Measurements from ENCODE around the gene CHRNB2.

The CHRNB2 gene

GRCh38 chr1:154619181-154619948, 51.8 kb downstream of the CHRNB2 start:
- no peak for TF ChIP-seq EZH2phosphoT487 (IDR thresholded peaks at IDR 0.05; ENCODE audit: borderline replicate concordance)
- TF ChIP-seq CTCF (conservative IDR thresholded peaks at IDR 0.05; ENCODE audit: low read length): no peak
- peak overlapping the region; percentile 36 for H3K4me2 ChIP-seq (ENCODE audit: low read depth, low read length, poor library complexity, severe bottlenecking)
- H3K9ac ChIP-seq (ENCODE audit: low read depth, low read length, poor library complexity, severe bottlenecking): no peak overlapping the region
- H2AFZ ChIP-seq (ENCODE audit: low read length): no peak overlapping the region
- no peaks in the 10 kb centered on the region for H3K36me3 ChIP-seq (ENCODE audit: insufficient read depth, low read length)
- H3K4me1 ChIP-seq (ENCODE audit: insufficient read depth, low read length, poor library complexity, severe bottlenecking): peaks cover 46% of the 10 kb centered on the region
- no peaks in the 10 kb centered on the region for H3K27me3 ChIP-seq (ENCODE audit: insufficient read depth, low read length, poor library complexity, severe bottlenecking)
- no peaks in the 10 kb centered on the region for H3K9me3 ChIP-seq (ENCODE audit: insufficient read depth, low read depth, low read length)
- peaks cover 92% of the 10 kb centered on the region for H3K79me2 ChIP-seq (ENCODE audit: insufficient read depth, low read length)
- peaks cover 54% of the 10 kb centered on the region for H4K20me1 ChIP-seq (ENCODE audit: insufficient read depth, low read length, poor library complexity, severe bottlenecking)
- no peaks in the 10 kb centered on the region for H3K9me2 ChIP-seq (replicated peaks; ENCODE audit: low read depth, low read length)
- H3K4me3 ChIP-seq (ENCODE audit: low read length, poor library complexity, severe bottlenecking): no peak overlapping the region
- no peaks in the 10 kb centered on the region for H3F3A ChIP-seq (ENCODE audit: low read depth)

GRCh38 chr1:154620751-154621150, 53.2 kb downstream of the CHRNB2 start:
- H2AFZ ChIP-seq (ENCODE audit: low read length): no peak overlapping the region
- H3K27me3 ChIP-seq (ENCODE audit: insufficient read depth, low read length, poor library complexity, severe bottlenecking): no peaks in the 10 kb centered on the region
- no peaks in the 10 kb centered on the region for H3K9me2 ChIP-seq (replicated peaks; ENCODE audit: low read depth, low read length)
- H3K9ac ChIP-seq (ENCODE audit: low read depth, low read length, poor library complexity, severe bottlenecking): no peak overlapping the region
- peaks cover 53% of the 10 kb centered on the region for H4K20me1 ChIP-seq (ENCODE audit: insufficient read depth, low read length, poor library complexity, severe bottlenecking)
- H3K9me3 ChIP-seq (ENCODE audit: insufficient read depth, low read depth, low read length): no peaks in the 10 kb centered on the region
- H3F3A ChIP-seq (ENCODE audit: low read depth): no peaks in the 10 kb centered on the region
- no peak overlapping the region for H3K4me2 ChIP-seq (ENCODE audit: low read depth, low read length, poor library complexity, severe bottlenecking)
- H3K4me3 ChIP-seq (ENCODE audit: low read length, poor library complexity, severe bottlenecking): no peak overlapping the region
- H3K36me3 ChIP-seq (ENCODE audit: insufficient read depth, low read length): no peaks in the 10 kb centered on the region
- TF ChIP-seq EZH2phosphoT487 (IDR thresholded peaks at IDR 0.05; ENCODE audit: borderline replicate concordance) (no peak), CTCF (conservative IDR thresholded peaks at IDR 0.05; ENCODE audit: low read length) (no peak)
- H3K79me2 ChIP-seq (ENCODE audit: insufficient read depth, low read length): peaks cover 94% of the 10 kb centered on the region
- H3K4me1 ChIP-seq (ENCODE audit: insufficient read depth, low read length, poor library complexity, severe bottlenecking): peaks cover 40% of the 10 kb centered on the region

- no peak overlapping the region for H2AFZ ChIP-seq (ENCODE audit: low read length)
- peaks cover 94% of the 10 kb centered on the region for H3K79me2 ChIP-seq (ENCODE audit: insufficient read depth, low read length)
- H3F3A ChIP-seq (ENCODE audit: low read depth): no peaks in the 10 kb centered on the region
- no peaks in the 10 kb centered on the region for H3K9me3 ChIP-seq (ENCODE audit: insufficient read depth, low read depth, low read length)
- peaks cover 44% of the 10 kb centered on the region for H3K4me1 ChIP-seq (ENCODE audit: insufficient read depth, low read length, poor library complexity, severe bottlenecking)
- TF ChIP-seq CTCF (conservative IDR thresholded peaks at IDR 0.05; ENCODE audit: low read length) (no peak), EZH2phosphoT487 (IDR thresholded peaks at IDR 0.05; ENCODE audit: borderline replicate concordance) (no peak)
- no peak overlapping the region for H3K4me3 ChIP-seq (ENCODE audit: low read length, poor library complexity, severe bottlenecking)
- H3K4me2 ChIP-seq (ENCODE audit: low read depth, low read length, poor library complexity, severe bottlenecking): peak overlapping the region; percentile 21
- H3K36me3 ChIP-seq (ENCODE audit: insufficient read depth, low read length): no peaks in the 10 kb centered on the region
- no peak overlapping the region for H3K9ac ChIP-seq (ENCODE audit: low read depth, low read length, poor library complexity, severe bottlenecking)
- no peaks in the 10 kb centered on the region for H3K9me2 ChIP-seq (replicated peaks; ENCODE audit: low read depth, low read length)
- H4K20me1 ChIP-seq (ENCODE audit: insufficient read depth, low read length, poor library complexity, severe bottlenecking): peaks cover 60% of the 10 kb centered on the region
- H3K27me3 ChIP-seq (ENCODE audit: insufficient read depth, low read length, poor library complexity, severe bottlenecking): no peaks in the 10 kb centered on the region
Measured at GRCh38 chr1:154621875-154622274, 54.3 kb downstream of the CHRNB2 start.
